ENCODE data around the gene INAFM2. TPM values are rescaled to one million over a fixed set of nuclear protein-coding genes. Genes with fewer than 3 reads are reported as not detected.

Gene INAFM2
- total and polyA plus RNA-seq, 9 of the 15 experiments (the other 6 are each of a cell fraction or from before 2014, with no cell fraction given) = 11.8 to 43.1 (median 27.2) TPM

DNA sequence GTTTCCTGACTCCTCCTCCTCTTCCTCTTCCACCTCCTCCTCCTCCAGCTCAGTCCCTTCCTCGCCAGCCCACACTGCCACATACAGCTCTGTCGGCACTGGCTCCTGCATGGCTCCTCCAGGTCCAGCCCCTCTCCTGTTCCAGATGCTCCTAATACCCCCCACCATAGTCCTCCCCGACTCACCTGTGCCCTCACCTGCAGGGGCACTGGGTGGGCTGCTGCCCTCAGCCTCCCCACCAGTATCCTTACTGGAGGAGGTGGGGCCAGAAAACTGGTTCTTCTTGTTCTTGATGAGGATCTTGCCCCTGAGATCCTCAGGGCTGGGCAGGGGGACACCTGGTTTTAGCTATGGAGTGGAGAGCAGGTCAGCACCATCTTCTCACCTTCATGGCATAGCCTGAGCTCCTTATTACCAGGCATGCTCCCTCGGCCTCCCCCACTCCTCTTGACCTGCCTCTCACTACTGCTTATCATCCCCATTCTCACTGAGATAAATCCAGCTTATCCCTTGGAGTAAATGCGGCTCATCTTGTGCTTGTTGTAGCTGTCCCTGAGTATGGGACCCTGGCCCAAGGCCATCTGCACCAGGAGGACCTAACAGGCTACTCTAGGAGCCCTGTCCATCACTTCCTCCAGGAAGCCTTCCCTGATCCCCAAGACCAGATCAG lies 26.8 kb upstream of the INAFM2 start:
- in situ Hi-C loops (cut with MboI) (no loop called here), intact Hi-C loops (cut with micrococcal nuclease) (no loop called here)
- Histone ChIP-seq H4K20me1 (replicated peaks; ENCODE audit: control insufficient read depth, insufficient read depth, low read length) (0 out of 2 replicates have a peak, but pooled peaks cover 2% of the 10 kb centered on the region), H3K9me3 (replicated peaks; ENCODE audit: control insufficient read depth, insufficient read depth, low read depth, low read length) (no peaks in the 10 kb centered on the region), H3K9me1 (ENCODE audit: control insufficient read depth, insufficient read depth, low read length) (no peaks in the 10 kb centered on the region), H3K36me3 (ENCODE audit: control insufficient read depth, insufficient read depth, low read length) (no peaks in the 10 kb centered on the region), H3K4me1 (replicated peaks in 1 of 2; ENCODE audit: control insufficient read depth in 2 of 2, insufficient read depth in 2 of 2, low read length in 2 of 2) (peaks cover 12 to 27% of the 10 kb centered on the region in 2 experiments; a peak in 4 of 5 replicates), H3K79me2 (ENCODE audit: control insufficient read depth, insufficient read depth, low read length) (no peaks in the 10 kb centered on the region), H3K4me3 (no peak overlapping the region), H3K4me2 (ENCODE audit: insufficient read depth, low read length) (no peak overlapping the region), H3K9ac (ENCODE audit: insufficient read depth in 1 of 2, low read depth in 2 of 2, low read length in 2 of 2) (0 out of 4 replicates have a peak overlapping the region, but pooled peaks of 1 of the 2 experiments have one; percentile 50), H3K27ac (ENCODE audit: extremely low read depth, low read depth, low read length) (no peak overlapping the region), H3K27me3 (ENCODE audit: control insufficient read depth in 2 of 2, insufficient read depth in 2 of 2, low read length in 2 of 2) (peaks cover 3 to 40% of the 10 kb centered on the region in 2 experiments; a peak in 4 of 5 replicates), H2AFZ (ENCODE audit: low read depth, low read length) (no peak overlapping the region)
- ATAC-seq (no peak), DNase-seq (ENCODE audit: extremely low read depth in 1 of 4, low spot score in 3 of 4) (no peak), FAIRE-seq (no peak)
- TF ChIP-seq, protein P1, sequence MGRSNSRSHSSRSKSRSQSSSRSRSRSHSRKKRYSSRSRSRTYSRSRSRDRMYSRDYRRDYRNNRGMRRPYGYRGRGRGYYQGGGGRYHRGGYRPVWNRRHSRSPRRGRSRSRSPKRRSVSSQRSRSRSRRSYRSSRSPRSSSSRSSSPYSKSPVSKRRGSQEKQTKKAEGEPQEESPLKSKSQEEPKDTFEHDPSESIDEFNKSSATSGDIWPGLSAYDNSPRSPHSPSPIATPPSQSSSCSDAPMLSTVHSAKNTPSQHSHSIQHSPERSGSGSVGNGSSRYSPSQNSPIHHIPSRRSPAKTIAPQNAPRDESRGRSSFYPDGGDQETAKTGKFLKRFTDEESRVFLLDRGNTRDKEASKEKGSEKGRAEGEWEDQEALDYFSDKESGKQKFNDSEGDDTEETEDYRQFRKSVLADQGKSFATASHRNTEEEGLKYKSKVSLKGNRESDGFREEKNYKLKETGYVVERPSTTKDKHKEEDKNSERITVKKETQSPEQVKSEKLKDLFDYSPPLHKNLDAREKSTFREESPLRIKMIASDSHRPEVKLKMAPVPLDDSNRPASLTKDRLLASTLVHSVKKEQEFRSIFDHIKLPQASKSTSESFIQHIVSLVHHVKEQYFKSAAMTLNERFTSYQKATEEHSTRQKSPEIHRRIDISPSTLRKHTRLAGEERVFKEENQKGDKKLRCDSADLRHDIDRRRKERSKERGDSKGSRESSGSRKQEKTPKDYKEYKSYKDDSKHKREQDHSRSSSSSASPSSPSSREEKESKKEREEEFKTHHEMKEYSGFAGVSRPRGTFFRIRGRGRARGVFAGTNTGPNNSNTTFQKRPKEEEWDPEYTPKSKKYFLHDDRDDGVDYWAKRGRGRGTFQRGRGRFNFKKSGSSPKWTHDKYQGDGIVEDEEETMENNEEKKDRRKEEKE (IDR thresholded peaks at IDR 0.05; ENCODE audit: borderline replicate concordance in 1 of 2, control insufficient read depth in 1 of 2, low read depth in 2 of 2, low read length in 1 of 2) = no peak
- peak; percentile 56 for TF ChIP-seq ZFP36 (IDR thresholded peaks at IDR 0.05; ENCODE audit: low read depth, low read length, partially characterized antibody)
- BruUV-seq (replicated peaks) = no TSS peak
- ChIA-PET POLR2A (no interaction called here), CTCF (ENCODE audit: low intra/inter-chr PET ratio) (no interaction called here)
- WGBS (ENCODE audit: insufficient coverage, low coverage, missing lambda C conversion rate) = 26% methylated on average over 5 of the region's 5 CpGs

Data from K562 (cell line).